SK-N-SH (cell line): ENCODE results near the gene STPG2.

Experiments used
- CHD2 ChIP-seq: fragments of 150-350 bp; IDR thresholded peaks from 2 replicates; pipeline ENCODE4 v1.6.1; 2018; ENCODE audit warnings: low read length; ENCODE audit not compliant: partially characterized antibody
- CTCF ChIP-seq: fragments of 200-600 bp; sonication (generic); IDR thresholded peaks from 2 replicates; pipeline ENCODE4 v1.6.1; 2017; ENCODE audit warnings: antibody characterized with exemption, mild to moderate bottlenecking, moderate library complexity
- EP300 ChIP-seq, 2 experiments: IDR thresholded peaks; 2 replicates each; pipeline versions ENCODE4 v1.4.0 to v1.6.1; 2012; ENCODE audit warnings: borderline replicate concordance in 1 of 2, low read depth in 1 of 2, low read length in 1 of 2
- FOSL2 ChIP-seq: IDR thresholded peaks from 2 replicates; pipeline ENCODE4 v1.4.0; 2012; ENCODE audit warnings: low read depth, mild to moderate bottlenecking, moderate library complexity, borderline replicate concordance
- GABPA ChIP-seq: IDR thresholded peaks from 2 replicates; pipeline ENCODE4 v1.4.0; 2012; ENCODE audit warnings: low read depth, mild to moderate bottlenecking
- TAF1 ChIP-seq: IDR thresholded peaks from 2 replicates; pipeline ENCODE4 v1.6.1; 2012; ENCODE audit warnings: low read depth, mild to moderate bottlenecking, low read length, moderate library complexity, borderline replicate concordance
- TEAD4 ChIP-seq: IDR thresholded peaks from 2 replicates; pipeline ENCODE4 v1.4.0; 2012; ENCODE audit warnings: mild to moderate bottlenecking, borderline replicate concordance; ENCODE audit not compliant: insufficient read depth
- USF2 ChIP-seq: fragments of 150-350 bp; IDR thresholded peaks from 2 replicates; pipeline ENCODE4 v1.6.1; 2017; ENCODE audit warnings: antibody characterized with exemption, low read length, low read depth, borderline replicate concordance

GRCh38 chr4:97841512-97841911 lies 301.8 kb downstream of the STPG2 start:
- no peak for TF ChIP-seq CTCF
- TF ChIP-seq CHD2, result no peak
- TF ChIP-seq GABPA, result no peak
- no peak for TF ChIP-seq FOSL2
- TF ChIP-seq TAF1, result no peak
- TF ChIP-seq USF2, result no peak
- TF ChIP-seq TEAD4, result no peak
- no peak for TF ChIP-seq EP300 (IDR thresholded peaks at IDR 0.05; ENCODE audit: borderline replicate concordance in 1 of 2, low read depth in 1 of 2, low read length in 1 of 2)
